Measurements from ENCODE around the gene HAGHL. TPM values are rescaled to one million over a fixed set of nuclear protein-coding genes. Genes with fewer than 3 reads are reported as not detected.

The HAGHL gene
- total RNA-seq, 4 donors from 2014 or later: 1.1 to 5.6 (median 2.6) TPM

DNA sequence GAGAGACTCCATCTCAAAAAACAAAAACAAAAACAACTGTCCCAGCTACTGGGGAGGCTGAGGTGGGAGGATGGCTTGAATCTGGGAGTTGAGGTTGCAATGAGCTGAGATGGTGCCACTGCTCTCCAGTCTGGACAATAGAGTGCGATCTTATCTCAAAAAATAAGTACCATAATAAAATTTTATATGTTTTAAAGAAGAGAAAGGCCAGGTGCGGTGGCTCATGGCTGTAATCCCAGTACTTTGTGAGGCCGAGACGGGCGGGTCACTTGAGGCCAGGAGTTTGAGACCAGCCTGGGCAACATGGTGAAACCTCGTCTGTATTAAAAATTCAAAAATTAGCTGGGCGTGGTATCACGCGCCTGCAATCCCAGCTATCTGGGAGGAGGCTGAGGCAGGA lies 49.9 kb downstream of the HAGHL start:
- TF ChIP-seq, protein P1, sequence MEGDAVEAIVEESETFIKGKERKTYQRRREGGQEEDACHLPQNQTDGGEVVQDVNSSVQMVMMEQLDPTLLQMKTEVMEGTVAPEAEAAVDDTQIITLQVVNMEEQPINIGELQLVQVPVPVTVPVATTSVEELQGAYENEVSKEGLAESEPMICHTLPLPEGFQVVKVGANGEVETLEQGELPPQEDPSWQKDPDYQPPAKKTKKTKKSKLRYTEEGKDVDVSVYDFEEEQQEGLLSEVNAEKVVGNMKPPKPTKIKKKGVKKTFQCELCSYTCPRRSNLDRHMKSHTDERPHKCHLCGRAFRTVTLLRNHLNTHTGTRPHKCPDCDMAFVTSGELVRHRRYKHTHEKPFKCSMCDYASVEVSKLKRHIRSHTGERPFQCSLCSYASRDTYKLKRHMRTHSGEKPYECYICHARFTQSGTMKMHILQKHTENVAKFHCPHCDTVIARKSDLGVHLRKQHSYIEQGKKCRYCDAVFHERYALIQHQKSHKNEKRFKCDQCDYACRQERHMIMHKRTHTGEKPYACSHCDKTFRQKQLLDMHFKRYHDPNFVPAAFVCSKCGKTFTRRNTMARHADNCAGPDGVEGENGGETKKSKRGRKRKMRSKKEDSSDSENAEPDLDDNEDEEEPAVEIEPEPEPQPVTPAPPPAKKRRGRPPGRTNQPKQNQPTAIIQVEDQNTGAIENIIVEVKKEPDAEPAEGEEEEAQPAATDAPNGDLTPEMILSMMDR (IDR thresholded peaks at IDR 0.05; ENCODE audit: low read depth): no peak

DNA sequence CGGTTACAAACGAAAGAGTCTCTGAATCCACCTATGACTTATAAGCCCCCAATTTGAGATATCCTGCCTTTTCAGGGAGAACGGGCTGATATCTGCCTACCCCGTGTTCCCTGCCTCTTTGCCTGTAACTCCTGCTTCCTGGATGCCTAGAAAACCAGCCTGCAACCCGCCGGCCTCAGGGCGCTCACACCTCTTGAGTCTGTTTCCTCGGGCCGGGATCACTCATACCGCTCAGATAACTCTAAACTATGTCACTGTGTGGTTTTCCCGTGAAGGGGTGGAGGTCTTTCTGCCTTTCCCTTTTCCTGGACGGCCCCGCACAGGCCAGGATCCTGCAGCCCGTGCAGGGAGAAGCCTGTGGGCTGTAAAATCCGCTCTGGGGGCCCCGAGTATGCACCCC lies 50.9 kb downstream of the HAGHL start:
- TF ChIP-seq, protein P1 (IDR thresholded peaks at IDR 0.05; ENCODE audit: low read depth): no peak

DNA sequence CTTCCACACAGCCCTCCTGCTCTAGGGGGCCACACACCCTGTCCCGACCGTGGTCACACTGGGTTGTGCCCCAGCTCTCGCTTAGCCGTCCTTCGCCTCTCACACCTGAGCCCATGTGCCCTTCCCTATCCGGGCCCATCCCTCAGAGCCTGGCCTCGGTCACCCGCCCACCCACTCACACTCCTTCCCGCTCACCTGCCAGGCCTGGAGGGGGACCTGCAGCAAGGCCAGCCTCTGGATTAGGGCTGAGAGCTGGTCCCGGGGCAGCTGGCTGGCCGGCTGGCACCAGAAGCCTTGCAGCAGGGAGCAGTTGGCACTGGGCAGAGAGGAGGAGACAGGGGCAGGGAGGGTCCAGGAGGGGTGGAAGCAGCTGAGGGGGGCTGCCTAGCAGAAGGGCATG lies 51.5 kb downstream of the HAGHL start:
- TF ChIP-seq, protein P1 (IDR thresholded peaks at IDR 0.05; ENCODE audit: low read depth): no peak

DNA sequence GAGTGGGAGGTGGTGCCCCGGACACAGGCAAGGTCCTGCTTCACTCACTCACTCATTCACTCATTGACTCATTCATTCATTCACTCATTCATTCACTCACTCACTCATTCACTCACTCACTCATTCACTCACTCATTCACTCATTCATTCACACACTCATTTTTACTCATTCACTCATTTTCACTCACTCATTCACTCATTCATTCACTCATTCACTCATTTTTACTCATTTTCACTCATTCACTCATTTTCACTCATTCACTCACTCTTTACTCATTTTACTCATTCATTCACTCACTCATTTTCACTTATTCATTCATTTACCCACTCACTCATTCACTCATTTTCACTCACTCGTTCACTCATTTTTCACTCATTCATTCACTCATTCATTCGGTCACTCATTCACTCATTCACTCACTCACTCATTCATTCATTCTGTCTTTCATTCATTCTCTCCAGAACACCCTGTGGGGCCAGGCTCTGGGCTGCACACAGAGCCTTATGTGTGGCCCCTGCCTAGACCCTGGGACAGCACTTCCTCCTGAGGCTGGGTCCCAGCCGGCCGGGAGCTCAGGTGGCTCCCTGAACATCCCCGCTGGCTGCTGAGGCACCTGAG lies 52.1 kb downstream of the HAGHL start:
- TF ChIP-seq, protein P1 (IDR thresholded peaks at IDR 0.05; ENCODE audit: low read depth): no peak

Small RNA genes within 50 kb of the gene (small RNA-seq; reads per million reads assigned to genes)
- gene MIR662: not detected

Other genes starting within 250 kb of the HAGHL start
- 10 to 100 TPM in 3 of 4 donors, 1 to 10 TPM in 1; 7.6 to 30.0 (median 13.3) TPM for gene CAPN15, start 199.4 kb upstream of the HAGHL start, total RNA-seq
- not detected for gene PRR35, start 166.7 kb upstream of the HAGHL start, total RNA-seq
- gene NHLRC4, start 160.1 kb upstream of the HAGHL start, total RNA-seq: 1 to 10 TPM in 2 of 4 donors, under 1 TPM in 1, not detected in 1; 0.85 to 3.8 (median 2.0) TPM
- 10 to 100 TPM in 3 of 4 donors, 1 to 10 TPM in 1; 9.5 to 42.0 (median 16.4) TPM for gene PIGQ, start 157.1 kb upstream of the HAGHL start, total RNA-seq
- gene RAB40C, start 137.0 kb upstream of the HAGHL start, total RNA-seq: 10 to 100 TPM in 2 of 4 donors, 1 to 10 TPM in 2; 7.7 to 32.2 (median 12.3) TPM
- gene WFIKKN1, start 96.1 kb upstream of the HAGHL start, total RNA-seq: 1 to 10 TPM in 1 of 4 donors, not detected in 3; 1.5 TPM
- 100 to 1,000 TPM in 3 of 4 donors, 10 to 100 TPM in 1; 72.2 to 199 (median 117) TPM for gene METTL26, start 90.8 kb upstream of the HAGHL start, total RNA-seq
- 10 to 100 TPM; 19.2 to 60.7 (median 39.7) TPM for gene MCRIP2, start 85.3 kb upstream of the HAGHL start, total RNA-seq
- gene WDR90, start 77.7 kb upstream of the HAGHL start, total RNA-seq: 10 to 100 TPM in 1 of 4 donors, 1 to 10 TPM in 3; 6.7 to 30.1 (median 8.4) TPM
- 10 to 100 TPM; 26.2 to 75.4 (median 37.8) TPM for gene RHOT2, start 59.0 kb upstream of the HAGHL start, total RNA-seq
- gene RHBDL1, start 51.4 kb upstream of the HAGHL start, total RNA-seq: 1 to 10 TPM in 2 of 4 donors, under 1 TPM in 1, not detected in 1; 0.66 to 1.7 (median 1.3) TPM
- 100 to 1,000 TPM; 107 to 244 (median 140) TPM for gene STUB1, start 46.7 kb upstream of the HAGHL start, total RNA-seq
- gene JMJD8, start 42.8 kb upstream of the HAGHL start, total RNA-seq: 10 to 100 TPM; 27.4 to 67.8 (median 49.3) TPM
- 10 to 100 TPM in 1 of 4 donors, 1 to 10 TPM in 3; 4.4 to 12.1 (median 6.4) TPM for gene WDR24, start 36.7 kb upstream of the HAGHL start, total RNA-seq
- gene FBXL16, start 21.3 kb upstream of the HAGHL start, total RNA-seq: not detected
- gene METRN, start 12.0 kb upstream of the HAGHL start, total RNA-seq: 10 to 100 TPM; 13.3 to 29.5 (median 26.0) TPM
- gene ANTKMT, start 6.0 kb upstream of the HAGHL start, total RNA-seq: 10 to 100 TPM; 12.6 to 55.6 (median 23.7) TPM
- 1 to 10 TPM in 2 of 4 donors, under 1 TPM in 1, not detected in 1; 0.44 to 2.5 (median 1.5) TPM for gene CCDC78, start 663 bp upstream of the HAGHL start, total RNA-seq
- 10 to 100 TPM; 17.6 to 39.0 (median 22.5) TPM for gene CIAO3, start 13.9 kb downstream of the HAGHL start, total RNA-seq
- gene MSLN, start 33.6 kb downstream of the HAGHL start, total RNA-seq: under 1 TPM in 2 of 4 donors, not detected in 2; 0.44 to 0.82 TPM
- 10 to 100 TPM in 3 of 4 donors, 1 to 10 TPM in 1; 9.9 to 13.0 (median 11.7) TPM for gene RPUSD1, start 61.3 kb downstream of the HAGHL start, total RNA-seq
- gene CHTF18, start 61.5 kb downstream of the HAGHL start, total RNA-seq: 10 to 100 TPM in 1 of 4 donors, 1 to 10 TPM in 3; 4.4 to 16.0 (median 8.9) TPM
- gene GNG13, start 73.6 kb downstream of the HAGHL start, total RNA-seq: not detected
- 10 to 100 TPM; 16.0 to 30.3 (median 24.2) TPM for gene LMF1, start 243.9 kb downstream of the HAGHL start, total RNA-seq